Measurements from ENCODE around the gene SLC24A3.

The SLC24A3 gene

GRCh38 chr20:19482726-19483125 lies 270.3 kb downstream of the SLC24A3 start:
- H3K27ac ChIP-seq (ENCODE audit: low read depth, low read length) = no peak overlapping the region
- H3K4me3 ChIP-seq (ENCODE audit: low read length) = no peak overlapping the region
- no peaks in the 10 kb centered on the region for H3K4me1 ChIP-seq (ENCODE audit: control insufficient read depth, insufficient read depth, low read length)
- H3K9ac ChIP-seq (ENCODE audit: low read length) = no peak overlapping the region
- H3K36me3 ChIP-seq (ENCODE audit: control insufficient read depth, insufficient read depth, low read length) = no peaks in the 10 kb centered on the region
- H3K27me3 ChIP-seq (ENCODE audit: control insufficient read depth, insufficient read depth, low read length) = no peaks in the 10 kb centered on the region

DNA sequence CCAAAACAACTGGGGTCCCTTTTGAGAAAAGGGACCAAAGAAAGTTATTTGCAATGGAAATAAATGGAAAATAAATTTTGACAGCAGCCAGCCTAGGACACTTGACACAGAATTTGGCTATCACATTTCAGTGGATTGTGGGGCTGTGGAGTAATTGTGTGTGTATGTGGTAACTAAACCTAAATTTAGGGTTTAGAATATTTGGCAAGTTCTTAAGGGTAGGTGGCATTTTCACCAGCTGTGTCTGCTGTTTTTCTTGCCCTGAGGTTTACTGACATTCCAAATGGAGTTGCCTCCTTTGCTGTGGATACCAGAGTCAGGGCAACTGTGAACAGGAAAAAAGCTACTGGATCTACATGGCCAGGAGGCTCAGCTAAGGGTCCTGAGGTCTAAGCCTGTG lies 270.9 kb downstream of the SLC24A3 start:
- Histone ChIP-seq H3K4me3 (ENCODE audit: low read length) (no peak overlapping the region), H3K27ac (ENCODE audit: low read depth, low read length) (no peak overlapping the region), H3K9ac (ENCODE audit: low read length) (no peak overlapping the region), H3K27me3 (ENCODE audit: control insufficient read depth, insufficient read depth, low read length) (no peaks in the 10 kb centered on the region), H3K4me1 (ENCODE audit: control insufficient read depth, insufficient read depth, low read length) (no peaks in the 10 kb centered on the region), H3K36me3 (ENCODE audit: control insufficient read depth, insufficient read depth, low read length) (no peaks in the 10 kb centered on the region)

- no peak overlapping the region for H3K27ac ChIP-seq (ENCODE audit: low read depth, low read length)
- no peaks in the 10 kb centered on the region for H3K36me3 ChIP-seq (ENCODE audit: control insufficient read depth, insufficient read depth, low read length)
- no peak overlapping the region for H3K4me3 ChIP-seq (ENCODE audit: low read length)
- H3K9ac ChIP-seq (ENCODE audit: low read length) = no peak overlapping the region
- H3K4me1 ChIP-seq (ENCODE audit: control insufficient read depth, insufficient read depth, low read length) = no peaks in the 10 kb centered on the region
- H3K27me3 ChIP-seq (ENCODE audit: control insufficient read depth, insufficient read depth, low read length) = no peaks in the 10 kb centered on the region
These were observed 274.0 kb downstream of the SLC24A3 start for GRCh38 chr20:19486446-19486845.

DNA sequence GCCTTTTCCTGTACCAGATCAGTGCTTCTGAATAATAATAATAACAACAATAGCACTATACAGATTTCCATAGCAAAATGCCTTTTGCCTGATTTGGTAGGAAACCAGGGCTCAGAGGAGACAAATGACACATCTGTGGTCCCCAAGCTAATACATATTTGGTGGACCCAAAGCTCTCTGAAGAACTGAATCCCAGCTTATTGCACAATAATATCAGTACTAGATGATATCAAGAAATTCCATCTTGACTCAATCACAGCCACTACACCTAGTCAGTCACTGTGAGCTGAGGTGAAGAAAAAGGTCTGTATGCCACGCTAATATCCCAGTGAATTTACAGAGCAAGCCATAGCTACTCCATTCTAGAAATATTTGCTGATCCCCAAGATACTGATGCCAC lies 275.0 kb downstream of the SLC24A3 start:
- Histone ChIP-seq H3K27me3 (ENCODE audit: control insufficient read depth, insufficient read depth, low read length) (no peaks in the 10 kb centered on the region), H3K4me1 (ENCODE audit: control insufficient read depth, insufficient read depth, low read length) (no peaks in the 10 kb centered on the region), H3K4me3 (ENCODE audit: low read length) (no peak overlapping the region), H3K36me3 (ENCODE audit: control insufficient read depth, insufficient read depth, low read length) (no peaks in the 10 kb centered on the region), H3K27ac (ENCODE audit: low read depth, low read length) (no peak overlapping the region), H3K9ac (ENCODE audit: low read length) (no peak overlapping the region)

DNA sequence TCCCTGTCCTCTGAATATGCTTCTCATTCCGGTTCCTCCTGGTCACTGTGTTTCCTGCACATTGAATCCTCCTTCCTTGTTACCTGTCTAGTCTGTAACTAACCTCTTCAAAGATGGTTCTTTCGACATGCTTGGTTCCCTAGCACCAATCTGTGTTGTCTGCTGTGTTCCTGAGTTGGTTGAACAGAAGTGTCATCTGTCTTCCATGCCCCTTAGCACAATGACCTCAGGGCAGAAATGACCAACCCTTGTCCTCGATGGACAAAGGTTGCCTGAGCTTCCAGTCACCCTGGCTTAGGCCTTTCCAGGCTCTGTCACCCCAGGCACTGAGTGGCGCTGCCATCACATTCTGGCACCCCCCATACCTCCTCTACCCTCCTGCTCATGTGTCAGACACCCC lies 278.8 kb downstream of the SLC24A3 start:
- no peak overlapping the region for H3K9ac ChIP-seq (ENCODE audit: low read length)
- no peak overlapping the region for H3K4me3 ChIP-seq (ENCODE audit: low read length)
- no peak overlapping the region for H3K27ac ChIP-seq (ENCODE audit: low read depth, low read length)
- H3K36me3 ChIP-seq (ENCODE audit: control insufficient read depth, insufficient read depth, low read length) = no peaks in the 10 kb centered on the region
- no peaks in the 10 kb centered on the region for H3K4me1 ChIP-seq (ENCODE audit: control insufficient read depth, insufficient read depth, low read length)
- H3K27me3 ChIP-seq (ENCODE audit: control insufficient read depth, insufficient read depth, low read length) = no peaks in the 10 kb centered on the region

DNA sequence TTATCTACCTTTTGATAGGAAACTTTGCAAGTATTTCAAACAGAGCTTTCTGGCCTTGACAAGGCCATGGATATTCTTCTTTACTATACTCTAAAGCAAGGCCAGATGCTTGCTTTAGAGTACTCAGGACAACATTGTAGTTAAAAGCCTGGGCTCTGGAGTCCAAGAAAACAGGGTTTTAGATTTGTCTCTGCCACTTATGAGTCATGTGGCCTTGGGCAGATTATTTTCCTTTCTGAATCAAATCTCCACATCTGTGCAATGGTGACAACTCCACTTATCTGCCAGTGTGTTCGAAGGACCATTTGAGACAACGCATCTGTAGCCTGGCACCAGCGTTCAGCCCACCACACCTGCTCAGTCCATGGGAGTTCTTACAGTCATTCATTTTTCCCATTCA lies 279.7 kb downstream of the SLC24A3 start:
- H3K27ac ChIP-seq (ENCODE audit: low read depth, low read length) = no peak overlapping the region
- H3K4me3 ChIP-seq (ENCODE audit: low read length) = no peak overlapping the region
- no peaks in the 10 kb centered on the region for H3K27me3 ChIP-seq (ENCODE audit: control insufficient read depth, insufficient read depth, low read length)
- H3K4me1 ChIP-seq (ENCODE audit: control insufficient read depth, insufficient read depth, low read length) = no peaks in the 10 kb centered on the region
- no peak overlapping the region for H3K9ac ChIP-seq (ENCODE audit: low read length)
- H3K36me3 ChIP-seq (ENCODE audit: control insufficient read depth, insufficient read depth, low read length) = no peaks in the 10 kb centered on the region

DNA sequence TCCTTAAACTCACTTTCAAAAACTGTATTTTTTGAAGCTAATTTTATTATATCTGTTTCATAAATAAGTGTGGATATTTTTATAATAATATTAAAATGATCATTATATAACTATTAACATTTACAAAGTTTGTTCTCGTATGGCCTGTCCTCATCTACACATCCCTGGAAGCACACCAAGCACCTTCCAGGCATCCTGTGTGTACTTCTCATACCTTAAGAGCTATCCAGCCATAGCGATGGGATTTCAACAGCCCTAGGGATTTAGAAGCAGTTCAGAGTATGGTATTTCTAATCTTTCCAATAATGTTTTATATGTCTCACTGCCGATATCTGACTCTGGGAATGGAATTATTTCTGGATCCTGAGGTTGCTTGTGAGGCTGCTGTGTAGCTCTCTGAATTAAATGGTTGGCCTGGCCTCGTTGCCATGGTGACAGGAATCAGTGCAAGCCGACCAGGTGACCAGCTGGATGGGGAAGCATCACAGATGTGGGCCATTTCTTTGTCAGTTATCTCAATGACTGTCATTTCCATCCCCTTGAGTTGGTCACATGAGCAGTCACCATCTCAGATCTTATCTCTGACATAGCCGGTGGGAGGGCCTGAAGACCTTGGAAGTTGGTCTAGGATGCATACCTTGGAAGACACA lies 280.4 kb downstream of the SLC24A3 start:
- Histone ChIP-seq H3K9ac (ENCODE audit: low read length) (no peak overlapping the region), H3K4me3 (ENCODE audit: low read length) (no peak overlapping the region), H3K27ac (ENCODE audit: low read depth, low read length) (no peak overlapping the region), H3K36me3 (ENCODE audit: control insufficient read depth, insufficient read depth, low read length) (no peaks in the 10 kb centered on the region), H3K4me1 (ENCODE audit: control insufficient read depth, insufficient read depth, low read length) (no peaks in the 10 kb centered on the region), H3K27me3 (ENCODE audit: control insufficient read depth, insufficient read depth, low read length) (no peaks in the 10 kb centered on the region)

GRCh38 chr20:19493794-19494495 lies 281.5 kb downstream of the SLC24A3 start:
- Histone ChIP-seq H3K4me3 (ENCODE audit: low read length) (no peak overlapping the region), H3K27ac (ENCODE audit: low read depth, low read length) (no peak overlapping the region), H3K4me1 (ENCODE audit: control insufficient read depth, insufficient read depth, low read length) (no peaks in the 10 kb centered on the region), H3K9ac (ENCODE audit: low read length) (no peak overlapping the region), H3K36me3 (ENCODE audit: control insufficient read depth, insufficient read depth, low read length) (no peaks in the 10 kb centered on the region), H3K27me3 (ENCODE audit: control insufficient read depth, insufficient read depth, low read length) (no peaks in the 10 kb centered on the region)

- no peaks in the 10 kb centered on the region for H3K4me1 ChIP-seq (ENCODE audit: control insufficient read depth, insufficient read depth, low read length)
- H3K9ac ChIP-seq (ENCODE audit: low read length) = no peak overlapping the region
- H3K27me3 ChIP-seq (ENCODE audit: control insufficient read depth, insufficient read depth, low read length) = no peaks in the 10 kb centered on the region
- no peaks in the 10 kb centered on the region for H3K36me3 ChIP-seq (ENCODE audit: control insufficient read depth, insufficient read depth, low read length)
- H3K4me3 ChIP-seq (ENCODE audit: low read length) = no peak overlapping the region
- H3K27ac ChIP-seq (ENCODE audit: low read depth, low read length) = no peak overlapping the region
These were observed 283.7 kb downstream of the SLC24A3 start for GRCh38 chr20:19495905-19496703.

DNA sequence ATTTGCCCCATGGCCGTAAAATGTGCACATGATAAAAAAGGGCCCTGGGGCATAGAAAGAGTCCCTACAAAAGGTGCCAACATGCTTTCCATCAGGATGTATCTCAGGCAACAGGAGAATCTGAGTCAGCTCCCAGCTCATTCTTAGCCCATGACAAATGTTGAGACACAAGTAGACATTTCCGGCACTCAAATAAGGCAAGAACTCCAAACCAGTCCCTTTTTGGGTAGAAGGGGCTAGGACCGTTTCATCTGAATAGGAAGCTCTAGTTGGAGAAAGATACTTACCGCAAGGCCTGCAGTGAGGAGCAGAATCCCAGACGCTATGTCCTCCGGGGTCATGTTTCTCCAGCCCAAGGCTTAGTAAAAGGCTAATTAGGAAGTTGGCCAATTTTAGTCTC lies 284.6 kb downstream of the SLC24A3 start:
- Histone ChIP-seq H3K27me3 (ENCODE audit: control insufficient read depth, insufficient read depth, low read length) (no peaks in the 10 kb centered on the region), H3K27ac (ENCODE audit: low read depth, low read length) (no peak overlapping the region), H3K9ac (ENCODE audit: low read length) (no peak overlapping the region), H3K4me3 (ENCODE audit: low read length) (no peak overlapping the region), H3K36me3 (ENCODE audit: control insufficient read depth, insufficient read depth, low read length) (no peaks in the 10 kb centered on the region), H3K4me1 (ENCODE audit: control insufficient read depth, insufficient read depth, low read length) (no peaks in the 10 kb centered on the region)

DNA sequence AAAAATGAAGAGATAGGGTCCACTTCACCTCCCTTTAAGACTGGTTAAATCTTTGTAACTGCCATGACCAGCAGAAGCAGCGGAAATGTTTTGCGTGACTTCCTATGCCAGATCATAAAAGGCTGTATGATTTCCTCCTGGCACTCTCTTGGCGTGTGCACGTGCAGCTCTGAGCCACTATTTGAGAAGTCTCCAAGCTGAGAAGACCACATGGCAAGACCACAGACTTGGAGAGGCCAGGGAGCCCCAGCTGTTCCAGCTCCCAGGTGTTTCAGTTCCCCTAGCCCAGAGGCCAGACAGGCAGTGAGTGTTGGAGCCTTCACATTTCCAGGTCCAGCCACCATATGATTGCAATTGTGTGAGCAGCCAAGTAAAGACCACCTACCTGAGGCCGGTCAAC lies 286.3 kb downstream of the SLC24A3 start:
- Histone ChIP-seq H3K36me3 (ENCODE audit: control insufficient read depth, insufficient read depth, low read length) (no peaks in the 10 kb centered on the region), H3K9ac (ENCODE audit: low read length) (no peak overlapping the region), H3K4me1 (ENCODE audit: control insufficient read depth, insufficient read depth, low read length) (no peaks in the 10 kb centered on the region), H3K27me3 (ENCODE audit: control insufficient read depth, insufficient read depth, low read length) (no peaks in the 10 kb centered on the region), H3K27ac (ENCODE audit: low read depth, low read length) (no peak overlapping the region), H3K4me3 (ENCODE audit: low read length) (no peak overlapping the region)

DNA sequence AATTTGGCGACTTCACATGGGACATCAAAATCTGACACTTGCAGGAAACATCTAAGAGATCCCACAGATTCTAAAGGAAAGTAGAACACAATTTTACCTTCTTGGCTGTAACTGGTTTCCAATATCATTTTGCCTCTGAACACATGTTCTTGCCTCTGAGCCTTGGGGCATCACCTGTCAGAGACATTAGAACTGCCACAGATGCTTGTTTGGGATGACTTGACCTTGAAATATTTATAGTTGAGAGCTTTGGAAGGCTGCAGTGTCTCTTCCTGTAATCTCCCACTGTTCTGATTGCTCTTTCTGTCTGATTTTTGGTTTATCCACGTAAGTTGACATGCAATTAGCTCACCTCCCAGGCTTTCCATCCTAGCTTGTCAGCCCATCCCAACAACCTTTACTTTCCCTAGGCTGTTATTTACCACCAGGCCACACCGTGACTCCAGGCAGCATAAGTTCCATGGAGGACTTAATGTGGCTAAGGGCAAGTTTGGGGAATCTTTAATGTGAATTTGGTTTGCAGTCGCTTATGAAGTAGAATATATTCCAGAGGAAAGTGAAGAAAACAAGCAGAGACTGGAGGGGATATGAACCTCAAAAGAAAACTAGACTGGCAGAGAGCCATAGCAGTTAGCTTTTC lies 289.2 kb downstream of the SLC24A3 start:
- Histone ChIP-seq H3K36me3 (ENCODE audit: control insufficient read depth, insufficient read depth, low read length) (no peaks in the 10 kb centered on the region), H3K9ac (ENCODE audit: low read length) (no peak overlapping the region), H3K27ac (ENCODE audit: low read depth, low read length) (no peak overlapping the region), H3K4me3 (ENCODE audit: low read length) (no peak overlapping the region), H3K4me1 (ENCODE audit: control insufficient read depth, insufficient read depth, low read length) (no peaks in the 10 kb centered on the region), H3K27me3 (ENCODE audit: control insufficient read depth, insufficient read depth, low read length) (no peaks in the 10 kb centered on the region)

Measured in rectal smooth muscle tissue (tissue), 1 donor.